Measurements from ENCODE around the gene SPINDOC. TPM values are rescaled to one million over a fixed set of nuclear protein-coding genes. Genes with fewer than 3 reads are reported as not detected.

The SPINDOC gene
- total and polyA plus RNA-seq, 2 donors from 2014 or later, result 10.9 to 14.2 TPM

- H3K27me3 ChIP-seq (ENCODE audit: control insufficient read depth, insufficient read depth, low read length), result no peaks in the 10 kb centered on the region
- H3K4me1 ChIP-seq (ENCODE audit: control insufficient read depth in 2 of 3, insufficient read depth in 2 of 3, low read depth in 1 of 3, low read length in 3 of 3), result peaks cover 0 to 19% (median 7%) of the 10 kb centered on the region in 3 donors
- peak within 1 kb of the TSS; percentile 70 to 90 (median 82) for H3K4me3 ChIP-seq (ENCODE audit: low read length in 3 of 3)
- H3K27ac ChIP-seq (ENCODE audit: low read depth in 2 of 2, low read length in 2 of 2), result peak within 1 kb of the TSS; percentile 33 to 57
- no peaks in the 10 kb centered on the region for H3K36me3 ChIP-seq (ENCODE audit: control insufficient read depth in 2 of 3, insufficient read depth in 3 of 3, low read length in 3 of 3)
- no peaks in the 10 kb centered on the region for H3K9me3 ChIP-seq (ENCODE audit: control insufficient read depth in 2 of 3, insufficient read depth in 1 of 3, low read length in 3 of 3)
- peak within 1 kb of the TSS; percentile 32 to 75 (median 54) for H3K9ac ChIP-seq (ENCODE audit: low read length in 3 of 3)
- DNase-seq, result peak; percentile 84 to 89 (median 87)
- intact Hi-C loops (cut with DNase I), result no loop called here
- TF ChIP-seq CTCF (IDR thresholded peaks at IDR 0.05; ENCODE audit: borderline replicate concordance, extremely low read depth, insufficient read depth), result peak; percentile 61
- FAIRE-seq, result no peak
These were observed 44.8 kb upstream of the SPINDOC start, which contains the start of gene ZFTA for GRCh38 chr11:63768237-63769041. ZFTA (minus strand) TSS chr11:63768775; CDS start chr11:63768622, 153 bp downstream.

- Histone ChIP-seq H3K9ac (ENCODE audit: low read length in 3 of 3) (peak overlapping the region in 1 of 3 donors; percentile 71), H3K4me1 (ENCODE audit: control insufficient read depth in 2 of 3, insufficient read depth in 2 of 3, low read depth in 1 of 3, low read length in 3 of 3) (peaks cover 0 to 19% (median 7%) of the 10 kb centered on the region in 3 donors), H3K4me3 (ENCODE audit: low read length in 3 of 3) (peak overlapping the region in 2 of 3 donors; percentile 7 to 58), H3K36me3 (ENCODE audit: control insufficient read depth in 2 of 3, insufficient read depth in 3 of 3, low read length in 3 of 3) (no peaks in the 10 kb centered on the region), H3K9me3 (ENCODE audit: control insufficient read depth in 2 of 3, insufficient read depth in 1 of 3, low read length in 3 of 3) (no peaks in the 10 kb centered on the region), H3K27me3 (ENCODE audit: control insufficient read depth, insufficient read depth, low read length) (no peaks in the 10 kb centered on the region), H3K27ac (ENCODE audit: low read depth in 2 of 2, low read length in 2 of 2) (no peak overlapping the region)
- FAIRE-seq (no peak), DNase-seq (peak; percentile 33 to 79 (median 56))
- no peak for TF ChIP-seq CTCF (IDR thresholded peaks at IDR 0.05; ENCODE audit: borderline replicate concordance, extremely low read depth, insufficient read depth)
- intact Hi-C loops (cut with DNase I), result no loop called here
These were observed 44.1 kb upstream of the SPINDOC start for GRCh38 chr11:63769042-63769713.

- no peaks in the 10 kb centered on the region for H3K9me3 ChIP-seq (ENCODE audit: control insufficient read depth in 2 of 3, insufficient read depth in 1 of 3, low read length in 3 of 3)
- peak overlapping the region in 1 of 2 donors; percentile 8 for H3K27ac ChIP-seq (ENCODE audit: low read depth in 2 of 2, low read length in 2 of 2)
- DNase-seq, result peak in 4 of 5 donors; percentile 40 to 76 (median 44)
- TF ChIP-seq CTCF (IDR thresholded peaks at IDR 0.05; ENCODE audit: borderline replicate concordance, extremely low read depth, insufficient read depth), result no peak
- no peaks in the 10 kb centered on the region for H3K27me3 ChIP-seq (ENCODE audit: control insufficient read depth, insufficient read depth, low read length)
- no peaks in the 10 kb centered on the region for H3K36me3 ChIP-seq (ENCODE audit: control insufficient read depth in 2 of 3, insufficient read depth in 3 of 3, low read length in 3 of 3)
- no peak for FAIRE-seq
- peak overlapping the region in 2 of 3 donors; percentile 10 to 71 for H3K9ac ChIP-seq (ENCODE audit: low read length in 3 of 3)
- H3K4me1 ChIP-seq (ENCODE audit: control insufficient read depth in 2 of 3, insufficient read depth in 2 of 3, low read depth in 1 of 3, low read length in 3 of 3), result peaks cover 0 to 17% (median 7%) of the 10 kb centered on the region in 3 donors
- intact Hi-C loops (cut with DNase I), result no loop called here
- H3K4me3 ChIP-seq (ENCODE audit: low read length in 3 of 3), result peak overlapping the region; percentile 28 to 58 (median 52)
These were observed 43.4 kb upstream of the SPINDOC start for GRCh38 chr11:63769714-63770455.
